Left ventricle myocardium inferior (tissue), 1 donor: ENCODE results near the gene RRAS. TPM values are rescaled to one million over a fixed set of nuclear protein-coding genes. Genes with fewer than 3 reads are reported as not detected.

Source experiments
- DNase-seq: peaks from one replicate; pipeline ENCODE4 v3.0.0-alpha.2; 2020
- H3K27ac ChIP-seq: fragments of 200-600 bp; replicated peaks from 2 replicates; pipeline ENCODE4 v1.8.0; 2021
- H3K27me3 ChIP-seq: fragments of 200-600 bp; 2 replicates; pipeline ENCODE4 v1.8.0; 2021; ENCODE audit warnings: low read depth
- H3K36me3 ChIP-seq: fragments of 200-600 bp; 2 replicates; pipeline ENCODE4 v1.8.0; 2021
- H3K4me1 ChIP-seq: fragments of 200-600 bp; 2 replicates; pipeline ENCODE4 v1.8.0; 2021
- H3K4me3 ChIP-seq: fragments of 200-600 bp; 2 replicates; pipeline ENCODE4 v1.8.0; 2021; ENCODE audit warnings: mild to moderate bottlenecking, moderate library complexity
- H3K9me3 ChIP-seq: fragments of 200-600 bp; replicated peaks from 2 replicates; pipeline ENCODE4 v1.8.0; 2021
- CTCF ChIP-seq: fragments of 200-600 bp; IDR thresholded peaks from 2 replicates; pipeline ENCODE4 v1.8.0; 2021; ENCODE audit warnings: antibody characterized with exemption, mild to moderate bottlenecking, borderline replicate concordance
- intact Hi-C: fragments of 100-400 bp; cut with micrococcal nuclease; formaldehyde crosslinking; loops from one replicate; pipeline ENCODE4 v1.11.0; 2022
- total RNA-seq: library from RNA; stranded (reverse); fragmentation: NEBNext Ultra II Directional; extraction: Animal tissue kit (Norgen Biotek cat#: 25700); gene quantifications from one replicate; pipeline ENCODE4 v1.2.1, GENCODE V29; 2021
- donor health status: DM: no; HTN: yes; CAD: no; lungs with severe emphysema.

RRAS gene
- total RNA-seq, 1 donor from 2014 or later = 116 TPM

GRCh38 chr19:49658566-49659442, 18.9 kb upstream of the RRAS start:
- DNase-seq = no peak

GRCh38 chr19:49658139-49658517, 18.2 kb upstream of the RRAS start:
- Histone ChIP-seq H3K4me3 (no peak overlapping the region), H3K27me3 (no peaks in the 10 kb centered on the region), H3K4me1 (no peaks in the 10 kb centered on the region), H3K27ac (no peak overlapping the region), H3K36me3 (peaks cover 100% of the 10 kb centered on the region), H3K9me3 (no peaks in the 10 kb centered on the region)
- DNase-seq = no peak
- intact Hi-C loops = no loop called here
- no peak for TF ChIP-seq CTCF

More at GRCh38 chr19:49658566-49659442, 18.9 kb upstream of the RRAS start:
- no peak for TF ChIP-seq CTCF
- Histone ChIP-seq H3K27me3 (no peaks in the 10 kb centered on the region), H3K4me1 (peaks cover 3% of the 10 kb centered on the region), H3K9me3 (no peaks in the 10 kb centered on the region), H3K36me3 (peaks cover 94% of the 10 kb centered on the region), H3K4me3 (no peak overlapping the region), H3K27ac (no peak overlapping the region)
- intact Hi-C loops = no loop called here

GRCh38 chr19:49657493-49658138, 17.7 kb upstream of the RRAS start:
- no peak overlapping the region for H3K4me3 ChIP-seq
- intact Hi-C loops = no loop called here
- H3K27me3 ChIP-seq = no peaks in the 10 kb centered on the region
- H3K27ac ChIP-seq = no peak overlapping the region
- H3K9me3 ChIP-seq = no peaks in the 10 kb centered on the region
- H3K4me1 ChIP-seq = no peaks in the 10 kb centered on the region
- peaks cover 100% of the 10 kb centered on the region for H3K36me3 ChIP-seq
- no peak for TF ChIP-seq CTCF
- no peak for DNase-seq

- no peaks in the 10 kb centered on the region for H3K4me1 ChIP-seq
- TF ChIP-seq CTCF = no peak
- peaks cover 95% of the 10 kb centered on the region for H3K36me3 ChIP-seq
- H3K27ac ChIP-seq = no peak overlapping the region
- DNase-seq = no peak
- no peaks in the 10 kb centered on the region for H3K27me3 ChIP-seq
- intact Hi-C loops = no loop called here
- no peaks in the 10 kb centered on the region for H3K9me3 ChIP-seq
- H3K4me3 ChIP-seq = no peak overlapping the region
These were observed 16.6 kb upstream of the RRAS start for GRCh38 chr19:49656456-49657109.

- Histone ChIP-seq H3K36me3 (peaks cover 94% of the 10 kb centered on the region), H3K4me1 (no peaks in the 10 kb centered on the region), H3K4me3 (no peak overlapping the region), H3K27ac (no peak overlapping the region), H3K27me3 (no peaks in the 10 kb centered on the region), H3K9me3 (no peaks in the 10 kb centered on the region)
- DNase-seq = no peak
- no peak for TF ChIP-seq CTCF
- intact Hi-C loops = no loop called here
These were observed 15.9 kb upstream of the RRAS start for GRCh38 chr19:49655570-49656455.
